Stomach (tissue), 4 donors: ENCODE measurements around the gene MIPEP.

Source experiments
- CTCF ChIP-seq, 7 experiments: fragments of 450-650 bp in 4 of 7; fragments of 200-600 bp in 3 of 7; sonication (generic) in 3 of 7; IDR thresholded peaks; one replicate each; pipeline ENCODE4 v1.5.1; 2016 to 2019; ENCODE audit warnings: antibody characterized with exemption in 7 of 7, control low read depth in 2 of 7, mild to moderate bottlenecking in 1 of 7
- POLR2A ChIP-seq, 4 donors: fragments of 450-650 bp; IDR thresholded peaks; one replicate each; pipeline ENCODE4 v1.6.1; 2016; ENCODE audit warnings: antibody characterized with exemption in 4 of 4, control low read depth in 2 of 4, mild to moderate bottlenecking in 1 of 4, moderate library complexity in 1 of 4
- POLR2AphosphoS5 ChIP-seq, 3 donors: sonication (generic); formaldehyde crosslinking; IDR thresholded peaks; one replicate each; pipeline ENCODE4 v1.6.1; 2016; ENCODE audit warnings: antibody characterized with exemption in 3 of 3

GRCh38 chr13:23716401-23716800 is 172.8 kb downstream of the MIPEP start:
- no peak for TF ChIP-seq CTCF (IDR thresholded peaks at IDR 0.05)
- no peak for TF ChIP-seq POLR2A (IDR thresholded peaks at IDR 0.05)
- TF ChIP-seq POLR2AphosphoS5 (IDR thresholded peaks at IDR 0.05), result no peak
